CMK (cell line): ENCODE data around the gene PHF14.
"Not testable (repeated sequence)": the region's sequence is repeated elsewhere in the genome, so short reads cannot be mapped to it uniquely, and the experiment has no call there.

Source experiments
- DNase-seq: peaks from one replicate; pipeline ENCODE4 v3.0.0-alpha.2; 2010; ENCODE audit warnings: low read depth

PHF14 gene

DNA sequence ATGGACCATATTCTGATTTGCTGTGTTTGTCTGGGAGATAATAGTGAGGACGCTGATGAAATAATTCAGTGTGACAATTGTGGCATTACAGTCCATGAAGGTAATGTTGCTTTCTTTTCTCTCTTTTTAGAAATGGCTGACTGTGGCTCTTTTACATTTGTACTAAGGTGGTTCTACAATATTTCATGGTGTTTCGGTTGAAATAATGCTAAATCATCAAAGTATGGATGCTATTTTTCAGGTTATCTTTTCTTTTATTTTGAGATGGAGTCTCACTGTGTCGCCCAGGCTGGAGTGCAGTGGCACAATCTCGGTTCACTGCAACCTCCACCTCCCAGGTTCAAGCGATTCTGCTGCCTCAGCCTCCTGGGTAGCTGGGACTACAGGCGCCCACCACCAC, 17.1 kb downstream of the PHF14 start:
- not testable (repeated sequence) for DNase-seq

DNA sequence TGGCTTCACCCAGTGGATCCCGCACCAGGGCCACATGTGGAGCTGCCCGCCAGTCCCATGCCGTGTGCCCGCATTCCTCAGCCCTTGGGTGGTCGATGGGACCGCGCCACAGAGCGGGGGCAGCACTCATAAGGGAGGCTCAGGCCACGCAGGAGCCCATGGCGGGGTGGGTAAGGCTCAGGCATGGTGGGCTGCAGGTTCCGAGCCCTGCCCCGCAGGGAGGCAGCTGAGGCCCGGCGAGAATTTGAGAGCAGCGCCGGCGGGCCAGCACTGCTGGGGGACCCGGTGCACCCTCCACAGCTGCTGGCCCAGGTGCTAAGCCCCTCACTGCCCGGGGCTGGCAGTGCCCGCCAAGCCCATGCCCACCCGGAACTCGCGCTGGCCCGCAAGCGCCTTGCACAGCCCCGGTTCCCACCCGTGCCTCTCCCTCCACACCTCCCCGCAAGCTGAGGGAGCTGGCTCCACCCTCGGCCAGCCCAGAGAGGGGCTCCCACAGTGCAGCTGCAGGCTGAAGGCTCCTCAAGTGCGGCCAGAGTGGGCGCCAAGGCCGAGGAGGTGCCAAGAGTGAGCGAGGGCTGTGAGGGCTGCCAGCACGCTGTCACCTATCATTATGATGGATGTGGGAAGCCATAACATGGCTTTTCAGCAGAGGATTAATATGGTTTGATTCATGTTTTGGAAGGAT, 22.0 kb downstream of the PHF14 start:
- not testable (repeated sequence) for DNase-seq

DNA sequence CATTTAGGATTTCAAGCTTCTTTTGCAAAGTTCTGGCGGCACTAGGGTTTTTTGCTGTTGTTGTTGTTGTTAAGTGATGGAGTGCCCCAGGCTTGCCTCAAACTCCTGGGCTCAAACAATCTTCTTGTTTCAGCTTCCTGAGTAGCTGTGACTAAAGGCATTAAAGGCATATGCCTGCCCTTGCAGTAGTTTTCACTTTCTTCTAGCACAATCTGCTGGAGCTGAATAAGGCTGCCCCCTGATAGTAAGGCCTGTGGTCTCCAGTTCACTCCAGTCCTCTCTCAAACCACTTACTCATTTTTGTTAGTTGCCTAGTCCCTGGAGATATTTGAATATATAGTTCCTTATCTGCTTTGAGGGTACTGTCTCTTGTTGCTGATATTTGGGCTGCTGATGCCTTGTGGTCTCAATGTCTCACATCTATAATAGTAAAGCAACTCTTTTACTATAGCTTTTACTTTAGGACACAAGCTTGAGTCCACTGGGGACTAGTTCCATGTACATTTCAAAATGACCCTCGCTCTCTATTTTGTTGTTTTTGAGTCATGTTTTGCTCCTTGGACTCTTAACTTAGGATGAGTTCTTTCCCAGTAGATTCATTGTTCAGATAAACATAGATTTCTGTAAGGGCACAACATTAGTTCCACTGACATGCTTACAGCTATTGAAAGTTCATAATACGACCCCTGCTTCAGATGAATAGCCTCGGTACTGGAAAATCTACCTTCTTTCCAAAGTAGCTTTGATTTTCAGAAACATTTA, 25.5 kb downstream of the PHF14 start:
- DNase-seq: no peak

DNA sequence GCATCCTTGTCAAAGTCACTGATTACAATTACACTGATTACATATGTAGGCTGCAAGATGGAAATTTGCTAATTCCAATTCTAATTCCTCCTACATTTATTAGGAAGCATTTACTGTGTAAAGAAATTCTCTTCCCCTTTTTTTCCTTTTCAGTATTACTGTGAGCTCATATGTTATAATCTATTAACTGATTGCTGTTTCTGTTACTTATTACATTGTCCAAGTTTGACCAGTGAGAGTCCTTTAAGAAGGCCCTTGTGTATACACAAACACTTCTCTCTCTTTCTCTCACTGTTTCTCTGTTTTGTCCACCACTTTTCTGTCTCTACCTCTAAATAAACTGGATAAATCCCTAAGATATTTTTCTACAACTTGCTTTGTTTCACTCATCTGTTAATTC, 31.5 kb downstream of the PHF14 start:
- DNase-seq: no peak

DNA sequence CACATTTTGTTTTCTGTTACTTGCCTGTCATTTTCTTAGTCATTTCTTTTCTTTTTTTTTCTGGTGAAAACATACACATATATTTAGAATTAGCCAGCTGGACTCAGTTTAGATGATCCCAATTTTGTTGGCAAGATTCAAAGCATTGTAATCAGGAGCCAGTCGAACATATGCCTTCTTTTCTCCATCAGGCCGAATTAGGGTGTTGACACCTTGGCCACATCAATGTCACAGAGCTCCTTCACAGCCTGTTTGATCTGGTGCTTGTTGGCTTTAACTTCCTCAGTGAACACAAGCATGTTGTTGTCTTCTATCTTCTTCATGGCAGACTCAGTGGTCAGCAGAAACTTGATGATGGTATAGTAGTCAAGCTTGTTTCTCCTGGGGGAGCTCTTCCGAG, 32.6 kb downstream of the PHF14 start:
- no peak for DNase-seq

DNA sequence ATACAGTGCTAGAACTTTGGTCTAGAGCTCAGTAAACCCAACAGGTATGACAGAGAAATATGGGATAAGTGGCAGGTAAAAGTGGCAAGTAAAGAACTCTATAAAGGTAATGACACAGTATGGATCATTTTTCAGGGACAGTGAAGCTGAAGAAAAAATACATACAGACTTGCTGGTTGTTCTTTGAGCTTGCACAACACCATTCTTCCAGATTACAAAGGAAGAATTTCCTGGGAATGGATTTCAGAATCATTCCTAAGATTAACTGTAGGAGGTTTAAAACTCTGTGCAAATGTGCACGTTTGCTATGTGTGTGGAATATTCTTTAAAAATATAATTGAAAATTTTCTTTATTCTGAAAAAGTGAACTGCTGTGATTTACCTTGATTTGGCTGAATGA, 36.0 kb downstream of the PHF14 start:
- DNase-seq: no peak

DNA sequence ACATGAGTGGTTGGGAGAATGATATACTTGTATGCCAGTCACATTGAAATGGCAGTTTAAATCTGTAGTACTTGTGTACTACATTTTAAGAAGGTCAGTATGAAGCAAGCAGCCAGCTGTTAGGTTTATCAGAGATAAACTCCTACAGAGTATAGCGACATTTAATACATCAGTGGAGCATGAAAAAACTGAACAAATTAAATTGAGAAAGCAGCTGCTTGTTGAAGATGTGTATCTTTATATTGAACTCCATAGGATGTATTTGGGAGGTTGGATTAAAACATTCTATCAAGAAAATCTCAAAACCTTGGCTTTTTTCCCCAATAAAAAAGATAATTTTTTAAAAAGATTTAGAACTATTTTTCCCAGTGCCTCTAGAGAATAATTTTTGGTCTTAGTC, 47.8 kb downstream of the PHF14 start:
- no peak for DNase-seq

DNA sequence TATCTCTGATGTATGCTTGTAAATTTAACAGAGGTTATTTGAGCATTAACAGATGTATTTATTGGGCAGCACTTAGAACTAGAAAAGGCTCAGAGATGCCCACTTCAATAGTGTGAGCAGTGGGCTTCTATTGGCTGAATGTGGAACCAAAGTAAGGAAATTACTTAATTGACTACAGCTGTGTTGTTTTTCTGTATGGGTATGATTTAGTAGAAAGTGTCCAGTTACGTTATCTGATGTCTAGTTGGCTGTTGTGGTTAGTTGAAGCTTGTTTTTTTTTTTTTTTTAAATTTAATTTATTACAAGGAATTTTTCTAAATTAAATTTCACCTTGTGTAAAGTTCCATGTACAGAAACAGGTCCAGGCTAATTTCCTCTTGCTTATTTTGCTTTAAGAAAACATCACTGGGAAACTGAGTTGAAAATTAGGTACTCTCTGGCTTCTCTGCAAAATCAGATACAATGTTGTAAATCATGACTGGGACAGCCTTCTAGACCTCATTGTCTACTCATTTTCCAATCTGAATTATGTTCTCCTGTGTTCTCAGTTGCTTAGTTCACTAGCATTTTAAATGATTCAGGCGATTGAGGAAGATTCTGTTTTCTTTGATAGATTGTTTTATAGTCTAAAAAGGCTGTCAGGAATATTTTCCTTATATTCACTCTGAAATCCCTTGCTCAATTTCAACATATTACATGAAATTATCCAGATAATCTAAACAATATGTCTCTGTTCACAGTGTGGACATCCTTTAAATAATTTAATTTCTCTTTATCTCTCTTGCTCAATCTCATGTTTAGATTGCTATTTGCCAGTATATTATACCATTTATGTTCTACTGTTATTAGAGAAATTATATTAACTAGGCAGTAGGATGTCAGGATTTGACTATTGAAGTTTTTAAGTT, 53.0 kb downstream of the PHF14 start:
- DNase-seq: no peak

DNA sequence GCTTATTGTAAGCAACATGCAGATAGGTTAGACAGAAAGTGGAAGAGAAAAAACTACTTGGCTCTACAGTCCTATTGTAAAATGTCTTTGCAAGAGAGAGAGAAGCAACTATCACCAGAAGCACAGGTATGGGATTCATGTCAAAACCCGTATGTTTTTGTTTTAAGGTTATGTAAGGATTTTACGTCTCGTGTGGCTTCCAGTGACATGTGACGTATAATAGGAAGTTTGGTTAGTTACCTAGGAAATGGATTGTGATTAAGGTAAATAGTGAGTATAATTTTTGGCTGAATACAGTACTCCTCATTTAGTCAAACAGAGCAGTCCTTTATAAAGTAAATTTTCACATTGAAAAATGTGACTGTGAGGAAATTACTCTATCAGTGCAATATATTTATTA, 62.0 kb downstream of the PHF14 start:
- no peak for DNase-seq

DNA sequence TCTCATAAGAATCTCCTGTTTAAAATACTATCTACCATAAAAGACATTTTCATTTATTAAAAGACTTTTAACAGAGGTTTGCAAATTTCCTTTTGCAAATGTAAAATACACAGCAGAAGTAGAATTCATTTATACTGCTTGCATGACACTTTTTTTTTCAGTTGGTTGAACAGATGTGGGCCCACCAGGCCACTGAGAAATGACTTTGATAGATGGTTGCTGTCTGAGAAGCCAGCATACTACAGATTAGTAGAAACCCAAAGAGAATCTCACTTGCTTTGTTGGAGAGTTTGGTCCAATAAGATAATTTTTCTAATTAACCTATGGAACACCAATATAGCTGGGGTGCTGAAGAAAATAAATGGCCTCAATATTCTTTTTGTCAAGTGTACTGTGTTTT, 66.3 kb downstream of the PHF14 start:
- no peak for DNase-seq

DNA sequence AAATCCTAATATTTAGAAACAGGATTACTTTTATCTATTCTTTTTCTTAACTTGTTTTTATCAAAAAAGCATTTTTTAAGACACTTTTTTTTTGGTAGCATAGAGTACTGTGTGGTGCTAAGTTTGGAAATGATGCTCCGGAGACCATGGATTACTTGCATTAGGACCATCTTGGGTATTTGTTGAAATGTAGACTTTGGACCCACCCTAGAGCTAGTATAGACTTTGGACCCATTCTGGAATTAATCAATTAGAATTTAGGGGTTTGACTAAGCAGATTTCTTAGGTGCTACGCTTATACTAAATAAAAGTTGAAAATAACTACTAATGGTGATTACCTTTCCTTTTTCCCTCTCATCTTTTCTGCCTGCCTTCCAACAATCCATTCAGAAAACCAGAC, 80.4 kb downstream of the PHF14 start:
- DNase-seq: no peak

DNA sequence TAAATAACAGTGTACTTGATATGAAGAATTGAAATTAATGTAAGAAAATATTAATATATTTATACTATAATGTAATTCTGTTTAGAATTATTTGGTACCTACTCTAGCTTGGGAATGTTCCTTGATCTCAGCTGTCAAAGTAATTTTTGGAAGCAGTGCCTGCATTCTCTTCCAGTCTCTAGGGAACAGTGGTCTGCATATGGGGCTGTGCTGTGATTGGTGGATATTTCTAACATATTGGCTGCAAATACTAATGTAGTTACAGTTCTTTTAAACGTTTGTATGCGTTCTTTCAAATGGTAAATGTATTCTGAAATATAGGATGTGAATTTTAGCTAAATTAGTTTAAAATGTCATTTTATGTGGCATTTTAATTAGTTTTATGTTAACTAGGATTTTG, 87.2 kb downstream of the PHF14 start:
- no peak for DNase-seq

DNA sequence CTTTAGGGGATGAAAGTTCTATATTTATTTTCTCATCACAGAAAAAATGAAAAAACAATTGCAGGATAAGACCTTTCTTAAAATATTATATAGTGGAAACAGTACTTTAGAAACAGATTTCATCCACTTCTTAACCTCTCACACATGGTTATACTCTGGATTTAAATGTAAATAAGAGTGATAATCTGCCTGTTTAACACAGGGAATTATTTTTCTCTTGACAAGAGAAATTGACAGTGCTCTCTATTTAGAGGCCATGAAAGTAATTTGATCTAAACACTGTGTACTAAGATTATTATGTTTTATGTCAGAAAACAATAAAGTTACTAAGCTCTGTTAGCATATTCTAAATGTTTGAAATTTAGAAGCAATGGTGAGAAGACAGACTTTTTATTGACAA, 88.4 kb downstream of the PHF14 start:
- no peak for DNase-seq

DNA sequence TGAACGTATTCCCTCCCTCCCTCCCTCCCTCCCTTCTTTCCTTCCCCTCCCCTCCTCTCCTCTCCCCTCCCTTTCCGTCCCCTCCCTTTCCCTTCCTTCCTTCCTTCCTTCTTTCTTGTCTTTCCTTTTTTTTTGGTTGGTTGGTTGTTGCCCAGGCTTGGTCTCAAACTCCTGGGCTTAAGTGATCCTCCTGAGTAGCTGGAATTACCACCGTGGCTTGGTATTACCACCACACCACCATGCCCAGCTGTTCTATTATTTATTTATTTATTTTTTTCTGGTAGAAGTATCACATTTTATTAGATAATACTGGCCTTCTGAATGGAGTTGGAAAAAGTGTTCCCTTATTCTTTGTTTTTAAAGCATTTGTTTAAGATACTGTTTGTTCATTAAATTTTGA, 95.9 kb downstream of the PHF14 start:
- DNase-seq: no peak

DNA sequence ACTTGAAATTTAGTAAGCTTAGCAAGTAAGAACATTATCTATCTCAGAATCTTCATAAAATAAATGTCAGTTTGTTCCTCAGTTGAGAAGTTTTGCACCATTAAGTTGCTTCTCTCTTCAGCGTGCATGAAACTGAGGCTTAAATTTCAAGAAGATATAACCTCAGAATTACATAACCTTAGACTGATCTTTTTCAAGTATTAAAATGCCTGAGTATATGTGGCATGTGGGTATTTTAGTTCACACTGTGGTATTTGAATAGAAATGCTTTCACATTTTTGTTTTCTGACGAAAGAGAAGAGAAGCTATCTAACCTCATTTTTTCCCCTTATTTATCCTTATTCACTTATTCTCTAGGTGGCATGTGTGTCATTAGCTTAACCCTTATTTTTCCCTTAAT, 104.1 kb downstream of the PHF14 start:
- no peak for DNase-seq

DNA sequence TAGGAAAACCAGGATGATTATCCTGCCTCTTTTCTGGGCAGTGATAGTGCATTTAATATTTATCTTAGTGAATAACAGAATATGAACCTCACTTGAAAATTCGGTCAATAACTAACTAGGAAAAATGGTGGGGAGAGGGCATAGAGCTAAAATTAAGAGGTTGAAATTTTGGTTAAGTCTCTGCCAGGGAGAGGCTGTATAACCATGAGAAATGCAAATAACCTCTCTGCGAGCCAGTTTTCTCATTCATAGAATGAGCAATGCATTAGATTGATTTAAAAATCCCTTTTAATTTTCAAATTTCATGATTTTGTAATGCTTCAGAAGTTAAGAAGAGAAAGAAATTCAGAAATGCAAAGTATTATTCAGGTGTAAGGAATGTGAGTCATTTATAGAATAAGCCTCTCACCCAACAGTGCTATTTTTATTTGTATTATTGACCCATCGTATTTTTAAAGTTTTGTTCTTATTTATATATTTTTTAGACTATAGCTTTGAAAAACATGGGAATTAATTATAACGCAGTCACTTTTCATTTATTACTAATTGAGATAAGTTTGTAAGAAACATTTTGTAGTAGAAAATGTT, 104.7 kb downstream of the PHF14 start:
- DNase-seq: no peak

DNA sequence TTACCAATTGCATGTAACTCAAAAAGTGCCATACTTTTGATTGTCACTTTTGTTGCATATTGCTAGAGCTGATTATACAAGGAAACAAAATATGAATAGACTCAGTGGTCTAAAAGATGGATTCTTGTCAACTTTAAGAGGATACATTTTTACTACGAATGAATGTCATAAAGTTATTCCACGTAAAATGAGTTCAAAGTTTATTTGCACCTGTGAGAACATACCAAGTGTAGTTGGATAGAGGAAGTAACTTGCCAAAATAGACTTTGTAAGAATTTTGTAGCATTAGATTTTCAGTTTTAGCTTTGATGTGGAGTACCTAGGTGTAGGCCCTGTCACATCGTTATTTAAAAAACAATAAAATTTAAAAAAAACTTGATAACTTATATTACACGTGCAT, 106.2 kb downstream of the PHF14 start:
- DNase-seq: no peak

DNA sequence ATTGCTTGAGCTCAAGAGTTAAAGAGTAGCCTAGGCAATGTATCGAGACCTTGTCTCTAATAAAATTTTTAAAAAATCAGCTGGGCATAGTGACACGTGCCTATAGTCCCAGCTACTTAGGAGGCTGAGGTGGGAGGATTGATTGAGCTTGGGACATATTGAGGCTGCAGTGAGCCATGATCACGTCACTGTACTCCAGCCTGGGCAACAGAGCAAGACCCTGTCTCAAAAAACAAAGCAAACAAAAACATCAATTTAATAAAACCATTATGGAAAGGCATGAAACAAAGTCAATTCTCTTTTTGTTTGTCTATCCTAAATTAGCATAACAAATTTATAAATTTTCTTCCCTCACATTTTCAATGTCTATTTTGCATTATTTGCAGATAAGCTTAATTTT, 108.4 kb downstream of the PHF14 start:
- no peak for DNase-seq

DNA sequence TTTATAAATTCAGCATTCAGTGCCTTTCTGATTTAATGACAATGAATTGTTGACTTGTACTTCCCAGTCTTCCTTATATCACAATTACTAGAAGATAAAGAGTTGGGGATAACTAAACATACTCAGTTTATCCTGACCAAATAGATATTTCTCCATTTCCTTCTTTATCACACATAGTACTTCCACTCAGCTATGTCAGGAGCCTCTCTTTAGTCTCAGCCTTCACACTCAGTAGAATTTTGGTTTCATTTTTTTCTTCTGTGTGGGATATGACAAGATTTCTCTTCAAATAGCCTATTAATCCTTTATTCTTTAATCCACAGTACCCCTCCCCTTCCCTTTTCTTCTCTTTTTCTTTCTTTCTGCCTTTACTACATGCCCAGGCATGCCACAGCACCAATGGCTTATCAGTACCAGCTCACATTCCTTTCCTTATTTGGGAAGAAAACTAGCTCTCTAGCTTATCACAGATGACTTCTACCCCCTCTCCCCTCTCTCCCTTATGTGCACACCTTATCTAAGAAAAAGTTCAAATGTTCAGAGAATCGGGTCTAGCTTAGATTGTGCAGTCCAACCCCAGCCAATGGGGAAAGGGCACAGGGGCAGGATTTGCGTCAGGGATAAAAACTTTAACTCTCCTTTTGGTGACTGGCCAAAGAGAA, 109.0 kb downstream of the PHF14 start:
- no peak for DNase-seq

DNA sequence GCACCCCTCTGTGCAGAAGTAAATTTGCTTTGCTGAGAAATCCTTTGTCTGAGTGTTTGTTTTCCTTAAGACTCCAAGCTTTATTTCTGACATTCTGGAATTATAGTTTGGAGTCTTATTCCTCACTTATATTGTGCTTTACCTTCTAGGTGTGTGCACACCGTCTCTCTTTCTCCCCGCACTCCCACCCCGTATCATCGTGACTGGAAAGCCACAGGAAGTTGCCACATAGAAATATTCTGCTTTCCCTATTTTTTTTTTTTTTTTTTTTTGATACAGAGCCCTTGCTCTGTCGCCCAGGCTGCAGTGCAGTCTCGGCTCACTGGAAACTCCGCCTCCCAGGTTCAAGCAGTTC, 109.5 kb downstream of the PHF14 start:
- DNase-seq: no peak

DNA sequence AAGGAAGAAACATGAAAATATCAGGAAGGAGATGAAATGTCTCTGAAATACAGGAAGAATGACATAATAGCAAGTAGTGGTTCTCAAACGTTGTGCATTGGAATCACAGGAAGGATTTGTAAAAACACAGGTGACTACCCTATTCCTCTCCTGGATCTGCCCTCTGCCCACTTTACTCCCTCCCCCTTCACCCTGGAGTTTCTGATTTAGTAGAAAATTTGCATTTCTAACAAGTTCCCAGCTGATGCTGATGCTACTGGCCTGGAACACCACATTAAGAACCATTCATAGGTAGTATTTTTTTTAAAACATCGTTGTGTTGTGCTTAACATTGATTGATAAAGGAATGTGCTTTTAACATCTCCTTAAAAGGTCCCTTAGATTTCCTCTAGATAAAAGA, 130.9 kb downstream of the PHF14 start:
- DNase-seq: no peak

DNA sequence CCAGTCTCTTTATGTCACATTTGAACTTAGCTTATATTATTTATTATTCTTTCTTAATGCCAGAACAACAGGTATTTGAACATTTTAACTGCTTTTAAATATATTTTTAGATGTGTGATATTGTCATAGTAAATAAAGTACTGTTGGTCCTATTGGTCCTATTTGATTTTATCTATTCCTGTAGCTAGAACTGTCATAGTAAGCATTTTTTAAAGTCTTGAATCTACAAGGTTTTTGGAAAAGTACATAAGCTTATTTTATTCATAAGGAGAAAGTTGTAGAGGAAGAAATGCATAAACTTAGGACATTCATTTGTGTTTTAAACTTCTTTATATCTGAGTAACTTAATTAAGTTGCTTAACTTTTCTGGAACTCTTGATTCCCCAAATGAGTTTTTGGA, 136.0 kb downstream of the PHF14 start:
- DNase-seq: no peak
